GM03348 (cell line): ENCODE data around the gene ABCG8.

Experiments used
- DNase-seq: peaks from one replicate; pipeline ENCODE4 v3.0.0; 2012; ENCODE audit warnings: low spot score

ABCG8 gene

GRCh38 chr2:43838560-43839267 lies at the start of gene ABCG8, which contains the start of gene ABCG5:
Gene ABCG8 (plus strand): TSS chr2:43838971. CDS start chr2:43839054, 83 bp downstream.
Gene ABCG5 (minus strand): TSS chr2:43838839. CDS start chr2:43838679, 160 bp downstream.
- no peak for DNase-seq

DNA sequence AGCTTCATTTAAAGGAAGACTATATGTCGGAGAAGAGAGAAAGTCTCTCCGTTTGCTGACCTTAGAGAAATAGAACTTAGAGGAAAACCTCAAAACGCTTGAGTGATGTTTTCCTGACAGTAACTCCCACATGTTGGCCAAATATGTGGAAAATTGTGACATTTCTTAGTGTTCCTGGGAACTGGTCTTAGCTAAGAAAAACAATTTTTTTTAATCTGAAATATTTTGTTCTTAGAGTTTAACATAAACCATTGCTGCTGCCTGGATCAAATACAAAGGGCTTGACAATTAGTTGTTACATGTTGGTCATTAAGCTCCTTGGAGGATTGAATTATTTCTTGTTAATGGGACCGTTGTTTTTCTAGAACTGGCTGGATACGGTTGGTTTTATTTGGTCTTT lies 48.6 kb upstream of the ABCG8 start:
- DNase-seq: peak; percentile 10

DNA sequence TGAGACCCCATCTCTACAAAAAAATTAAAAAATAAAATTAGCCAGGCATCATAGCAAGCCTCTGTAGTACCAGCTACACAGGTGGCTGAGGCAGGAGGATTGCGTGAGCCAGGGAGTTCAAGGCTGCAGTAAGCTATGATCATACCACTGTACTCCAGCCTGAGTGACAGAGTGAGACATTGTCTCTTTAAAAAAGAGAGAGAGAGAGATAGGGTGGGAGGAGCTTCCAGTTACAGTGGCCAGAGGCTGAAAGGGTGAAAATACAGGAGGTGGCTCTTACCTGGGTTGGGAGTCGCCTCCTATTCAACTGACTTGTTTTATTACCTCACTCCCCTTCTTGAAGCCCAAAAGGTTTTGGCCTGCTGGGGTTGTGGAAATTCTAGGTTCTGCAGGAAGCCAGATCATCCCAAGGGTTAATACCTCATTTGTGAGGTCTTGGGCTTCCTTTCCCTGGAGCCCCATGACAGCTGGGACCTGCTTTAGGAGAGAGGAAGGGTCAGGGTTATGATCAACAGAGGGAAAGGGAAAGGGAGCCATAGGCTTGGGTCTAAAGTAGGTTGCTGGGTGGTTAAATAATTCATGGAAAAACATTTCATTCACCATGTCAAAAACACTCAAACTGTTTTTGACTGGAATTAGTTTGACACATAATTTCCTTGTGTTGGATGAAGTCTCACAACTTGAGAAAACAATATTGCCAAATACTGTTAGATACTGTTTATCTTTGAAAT lies 47.6 kb upstream of the ABCG8 start:
- DNase-seq: no peak

DNA sequence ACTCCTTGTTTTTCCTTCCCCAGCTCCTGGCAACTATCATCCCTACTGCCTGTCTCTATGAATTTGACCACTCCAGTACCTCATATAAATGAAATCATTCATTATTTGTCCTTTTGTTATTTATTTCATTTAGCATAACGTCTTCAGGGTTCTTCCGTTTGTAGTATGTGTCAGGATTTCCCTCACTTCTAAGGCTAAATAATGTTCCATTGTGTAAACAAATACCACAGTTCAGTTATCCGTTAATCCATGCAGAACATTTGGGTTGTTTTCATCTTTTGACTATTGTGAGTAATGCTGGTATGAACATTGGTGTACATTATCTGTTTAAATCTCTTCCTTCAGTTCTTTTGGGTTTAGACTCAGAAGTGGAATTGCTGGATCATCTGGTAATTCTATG lies 46.1 kb upstream of the ABCG8 start:
- no peak for DNase-seq

GRCh38 chr2:43794956-43795355 lies 43.8 kb upstream of the ABCG8 start:
- no peak for DNase-seq

- DNase-seq: no peak
Observed at GRCh38 chr2:43796206-43796605, 42.6 kb upstream of the ABCG8 start.

DNA sequence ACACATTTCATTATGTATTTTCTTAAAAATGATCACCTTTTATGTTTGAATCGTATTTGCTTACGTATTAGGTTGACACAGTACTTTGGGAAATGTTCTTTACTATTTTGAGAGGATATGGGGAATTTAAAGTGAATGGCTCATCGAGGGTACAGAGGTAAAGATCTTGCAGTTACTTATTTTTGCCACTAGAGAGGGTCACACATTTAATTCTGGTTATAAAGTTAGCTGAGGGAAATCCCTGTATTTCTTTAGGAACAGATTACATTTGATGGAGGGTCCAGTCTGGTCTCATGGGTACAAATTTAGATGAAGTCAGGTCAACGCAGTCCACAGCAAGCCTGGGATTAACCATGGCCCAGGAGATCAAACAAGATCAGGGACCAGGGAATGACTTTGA lies 40.5 kb upstream of the ABCG8 start:
- DNase-seq: peak; percentile 28

- no peak for DNase-seq
Observed at GRCh38 chr2:43800894-43801293, 37.9 kb upstream of the ABCG8 start.

DNA sequence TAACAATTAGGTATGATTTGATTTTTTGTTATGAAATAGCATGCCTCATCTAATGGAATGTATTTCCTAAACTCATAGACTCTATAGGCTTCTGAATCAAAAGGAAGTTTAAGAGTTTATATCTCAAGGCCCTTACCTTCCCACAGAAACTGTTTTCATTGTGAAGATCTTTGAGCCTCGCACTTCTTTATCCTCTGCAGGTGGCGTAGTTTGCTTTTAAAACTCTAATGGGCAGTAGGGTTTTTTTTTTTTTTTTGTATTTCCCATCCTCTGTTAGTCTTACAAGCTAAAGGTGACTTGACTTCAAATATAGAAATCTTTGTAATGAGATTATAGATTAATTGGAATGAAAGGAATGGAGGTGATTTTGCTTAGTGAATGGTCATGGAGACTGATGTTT lies 36.6 kb upstream of the ABCG8 start:
- no peak for DNase-seq

GRCh38 chr2:43803113-43803512 lies 35.7 kb upstream of the ABCG8 start:
- no peak for DNase-seq

- DNase-seq: no peak
Observed at GRCh38 chr2:43806719-43807031, 32.1 kb upstream of the ABCG8 start.

- no peak for DNase-seq
Observed at GRCh38 chr2:43810452-43810851, 28.3 kb upstream of the ABCG8 start.

GRCh38 chr2:43810888-43811287 lies 27.9 kb upstream of the ABCG8 start:
- no peak for DNase-seq

DNA sequence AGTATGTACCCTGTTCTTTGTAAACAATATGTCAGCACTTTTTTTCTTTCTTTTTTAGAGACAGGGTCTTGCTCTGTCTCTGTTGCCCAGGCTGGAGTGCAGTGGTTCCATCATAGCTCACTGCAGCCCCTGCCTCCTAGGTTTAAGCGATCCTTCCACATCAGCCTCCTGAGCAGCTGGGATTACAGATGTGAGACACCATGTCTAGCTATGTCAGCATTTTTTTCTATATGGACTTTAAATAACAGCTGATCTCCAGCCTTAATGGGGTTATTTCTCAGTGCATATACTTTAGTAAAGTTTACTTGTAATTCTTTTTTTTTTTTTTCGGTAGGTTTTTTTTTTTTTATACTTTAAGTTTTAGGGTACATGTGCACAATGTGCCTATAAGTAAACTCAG lies 26.8 kb upstream of the ABCG8 start:
- DNase-seq: no peak

DNA sequence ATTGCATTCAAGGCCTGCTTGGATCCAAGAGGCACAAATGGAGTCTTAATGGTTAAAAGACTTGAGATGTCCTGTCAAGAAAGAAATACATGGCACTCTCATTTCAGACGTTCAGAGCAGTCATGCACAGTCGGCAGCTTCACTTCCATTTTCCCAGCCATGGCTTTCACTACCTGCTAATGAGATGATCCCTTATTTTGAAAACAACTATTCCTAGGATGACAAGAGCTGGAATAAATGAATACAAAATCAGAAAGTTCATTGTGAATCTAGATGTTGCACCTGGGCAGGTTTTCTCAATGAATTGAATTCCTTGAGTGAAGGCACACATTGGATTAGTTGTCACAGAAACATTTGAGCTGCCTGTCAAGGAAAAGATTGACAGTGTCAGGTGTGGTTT lies 25.8 kb upstream of the ABCG8 start:
- DNase-seq: no peak

DNA sequence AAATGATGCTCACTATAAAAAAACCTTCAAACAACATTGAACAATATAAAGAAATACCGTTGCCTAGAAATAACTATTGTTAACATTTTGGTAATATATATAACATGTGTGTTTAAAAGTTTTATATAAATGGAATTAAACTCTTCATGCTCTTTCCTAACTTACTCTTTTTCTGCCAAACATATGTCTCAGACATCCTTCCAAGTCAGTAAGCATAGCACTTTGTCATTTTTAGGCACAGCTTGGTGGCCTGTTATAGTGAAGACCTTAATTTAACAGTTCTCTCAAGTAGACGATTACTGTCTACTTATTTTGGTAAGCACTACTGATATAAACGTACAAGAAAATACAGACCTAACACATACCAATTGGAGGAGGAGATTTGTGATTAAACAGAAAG lies 24.1 kb upstream of the ABCG8 start:
- DNase-seq: no peak

DNA sequence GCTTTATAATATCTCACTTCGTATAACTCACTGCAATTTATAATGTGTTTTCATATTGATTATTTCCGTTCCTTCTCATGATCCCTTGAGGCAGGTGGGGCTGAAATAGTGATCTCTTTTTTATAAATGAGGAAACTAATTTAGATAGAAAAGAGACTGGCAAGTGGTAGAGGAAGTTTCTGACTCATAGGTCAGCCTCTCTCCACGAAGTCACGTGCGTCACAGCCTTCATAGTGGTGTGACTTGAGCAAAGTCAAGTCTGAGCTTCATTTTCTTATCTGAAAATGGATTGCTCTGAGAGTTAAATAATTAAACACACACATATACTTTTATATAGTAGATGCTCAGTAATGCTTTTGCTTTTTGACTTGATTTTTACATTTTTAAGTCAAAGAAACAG lies 20.0 kb upstream of the ABCG8 start:
- DNase-seq: peak; percentile 32

DNA sequence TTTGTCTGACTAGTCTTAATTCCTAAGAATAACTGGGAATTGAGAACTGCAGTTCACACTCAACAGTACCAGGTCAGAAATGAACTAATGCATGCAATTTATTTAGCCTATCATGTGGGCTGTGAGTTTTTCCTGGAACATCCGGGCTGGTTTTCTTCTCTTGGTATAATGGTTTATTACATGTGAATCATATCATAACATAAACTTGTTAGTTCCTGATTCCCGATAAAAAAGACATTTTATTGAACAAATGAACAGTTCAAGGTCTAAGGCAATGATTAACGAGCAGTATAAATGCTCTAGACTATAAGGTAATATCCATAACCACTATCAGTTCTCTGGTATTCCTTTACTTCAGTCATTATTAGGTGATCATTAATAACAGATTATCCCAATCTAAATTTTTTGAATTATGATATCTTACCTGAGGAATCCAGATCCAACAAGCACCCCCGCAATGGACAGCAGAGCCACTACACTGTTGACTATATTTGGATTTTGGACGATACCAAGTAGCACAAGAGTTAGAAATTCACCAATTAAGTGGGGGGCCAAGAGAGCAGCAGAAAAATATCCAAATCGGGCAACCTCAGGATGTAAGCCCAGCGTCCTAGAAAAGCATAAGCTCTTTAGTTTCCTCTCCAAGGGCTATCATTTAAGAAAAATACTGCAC lies 19.1 kb upstream of the ABCG8 start:
- no peak for DNase-seq

- no peak for DNase-seq
Observed at GRCh38 chr2:43822839-43823238, 15.9 kb upstream of the ABCG8 start.

GRCh38 chr2:43823751-43824150 lies 15.0 kb upstream of the ABCG8 start:
- DNase-seq: no peak

DNA sequence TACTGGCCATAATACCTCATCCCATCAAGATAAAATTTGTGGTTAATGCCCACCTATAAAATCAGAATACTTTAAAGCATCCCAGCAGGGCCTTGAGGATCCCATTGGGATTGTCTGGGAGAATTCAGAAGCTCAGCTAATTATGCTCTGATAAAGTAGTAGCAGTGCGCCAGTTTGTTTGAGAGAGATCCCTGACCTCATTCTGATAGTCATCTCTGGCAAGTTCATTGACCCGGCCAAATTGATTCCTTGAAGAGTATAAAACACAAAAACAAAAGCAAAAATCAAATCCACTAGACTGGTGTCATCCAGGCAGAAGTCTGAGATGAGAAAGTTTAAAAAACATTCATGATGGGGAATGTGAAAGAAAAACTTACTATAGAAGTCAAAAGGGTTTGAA lies 14.3 kb upstream of the ABCG8 start:
- DNase-seq: no peak

DNA sequence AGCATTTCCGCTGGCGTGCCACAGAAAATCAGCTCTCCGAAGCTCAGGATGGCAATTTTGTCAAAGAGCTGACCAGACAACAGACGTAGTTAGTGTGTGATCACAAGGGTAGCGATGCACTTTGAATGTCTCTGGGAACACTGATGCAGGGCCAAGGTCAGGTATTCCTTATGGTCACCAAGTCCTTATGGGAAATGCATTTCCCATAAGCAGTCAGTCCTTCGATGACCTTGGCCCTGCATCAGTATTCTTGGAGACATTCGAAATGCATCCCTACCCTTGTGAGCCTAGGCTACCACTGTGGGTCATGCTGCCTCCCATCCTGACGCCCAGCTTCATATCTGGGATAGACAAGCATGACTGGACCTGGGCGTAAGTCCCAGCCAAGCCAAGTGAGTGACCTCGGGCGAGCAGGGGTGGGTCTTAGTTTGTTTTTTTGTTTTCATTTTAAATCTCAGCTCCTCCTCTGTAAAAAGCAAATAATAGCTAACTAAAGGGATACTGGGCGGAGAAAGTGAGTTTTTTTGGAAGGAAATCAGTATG lies 13.7 kb upstream of the ABCG8 start:
- no peak for DNase-seq

- no peak for DNase-seq
Observed at GRCh38 chr2:43825841-43826240, 12.9 kb upstream of the ABCG8 start.
